CD4-positive, alpha-beta T cell (primary cell): Measurements from ENCODE around the gene IL1RAPL2. TPM values are rescaled to one million over a fixed set of nuclear protein-coding genes. Genes with fewer than 3 reads are reported as not detected.

Source experiments
- ATAC-seq: fragments of 200-7000 bp; cut with Tn5 transposase; one replicate; pipeline ENCODE4 v1.10.0; 2022; ENCODE audit warnings: mild to moderate bottlenecking; ENCODE audit not compliant: poor library complexity
- CTCF ChIA-PET: fragments of 350-600 bp; sonication (Branson Sonifier 250); formaldehyde crosslinking; loops from one replicate; lab custom pipeline; 2021; ENCODE audit warnings: antibody characterized with exemption, inconsistent platforms; lab: Charles Lee
- POLR2A ChIA-PET: fragments of 350-600 bp; sonication (Branson Sonifier 250); formaldehyde crosslinking; loops from one replicate; lab custom pipeline; 2021; ENCODE audit warnings: antibody characterized with exemption, inconsistent platforms; lab: Charles Lee
- DNase-seq, 14 experiments: peaks; one replicate each; pipeline ENCODE4 v3.0.0-alpha.2; 2013 to 2020; ENCODE audit warnings: mixed read lengths in 2 of 14
- H3K27ac ChIP-seq, 2 donors: one replicate each; pipeline versions ENCODE4 v1.5.1 to v1.7.0; 2013; ENCODE audit warnings: low read length in 2 of 2, low read depth in 1 of 2, mild to moderate bottlenecking in 1 of 2
- H3K27me3 ChIP-seq, 2 experiments: 1 replicate in 1 of 2; 2 replicates in 1 of 2; pipeline versions ENCODE4 v1.6.1 to v1.7.0; 2013; ENCODE audit warnings: low read length in 2 of 2, control low read depth in 1 of 2, mild to moderate bottlenecking in 1 of 2, moderate library complexity in 1 of 2; ENCODE audit not compliant: insufficient read depth in 2 of 2, control insufficient read depth in 1 of 2
- H3K36me3 ChIP-seq: one replicate; pipeline ENCODE4 v1.6.1; 2013; ENCODE audit warnings: low read length, control low read depth; ENCODE audit not compliant: insufficient read depth
- H3K4me1 ChIP-seq: one replicate; pipeline ENCODE4 v1.6.1; 2013; ENCODE audit warnings: low read length, control low read depth; ENCODE audit not compliant: insufficient read depth
- H3K4me3 ChIP-seq: one replicate; pipeline ENCODE4 v1.5.1; 2013; ENCODE audit warnings: mild to moderate bottlenecking, low read length, moderate library complexity
- H3K9me3 ChIP-seq, 2 experiments: 1 replicate in 1 of 2; 2 replicates in 1 of 2; pipeline versions ENCODE4 v1.6.1 to v1.7.0; 2013; ENCODE audit warnings: low read length in 2 of 2, mild to moderate bottlenecking in 2 of 2, control low read depth in 1 of 2, moderate library complexity in 1 of 2; ENCODE audit not compliant: control insufficient read depth in 1 of 2, insufficient read depth in 1 of 2
- H3K27ac Mint-ChIP-seq: one replicate; pipeline ENCODE4 v1.8.0; 2020; ENCODE audit warnings: mixed read lengths
- H3K27me3 Mint-ChIP-seq: one replicate; pipeline ENCODE4 v1.8.0; 2021; ENCODE audit warnings: mixed read lengths
- H3K36me3 Mint-ChIP-seq: one replicate; pipeline ENCODE4 v1.8.0; 2021; ENCODE audit warnings: low read depth, mixed read lengths
- H3K4me1 Mint-ChIP-seq: one replicate; pipeline ENCODE4 v1.8.0; 2021; ENCODE audit warnings: low read depth, mixed read lengths
- H3K4me3 Mint-ChIP-seq: one replicate; pipeline ENCODE4 v1.8.0; 2020; ENCODE audit warnings: mild to moderate bottlenecking, mixed read lengths
- H3K9me3 Mint-ChIP-seq: one replicate; pipeline ENCODE4 v1.8.0; 2020; ENCODE audit warnings: mixed read lengths
- CTCF ChIP-seq: fragments of 200-600 bp; IDR thresholded peaks from one replicate; pipeline ENCODE4 v1.8.0; 2022; ENCODE audit warnings: antibody characterized with exemption, mild to moderate bottlenecking
- intact Hi-C, 2 experiments: fragments of 100-400 bp; cut with DNase I in 1 of 2; cut with micrococcal nuclease in 1 of 2; formaldehyde crosslinking; loops; one replicate each; pipeline versions ENCODE4 v1.15.1 to v1.9.0; 2023 to 2025; cut with DNase I, micrococcal nuclease
- total RNA-seq, 174 experiments: library from RNA in 2 of 174; stranded (reverse) in 2 of 174; gene quantifications; one replicate each; pipeline ENCODE4 v1.2.3 and lab custom pipeline; 2021 to 2026

The IL1RAPL2 gene
- total RNA-seq, 2 experiments from 2014 or later: not detected

DNA sequence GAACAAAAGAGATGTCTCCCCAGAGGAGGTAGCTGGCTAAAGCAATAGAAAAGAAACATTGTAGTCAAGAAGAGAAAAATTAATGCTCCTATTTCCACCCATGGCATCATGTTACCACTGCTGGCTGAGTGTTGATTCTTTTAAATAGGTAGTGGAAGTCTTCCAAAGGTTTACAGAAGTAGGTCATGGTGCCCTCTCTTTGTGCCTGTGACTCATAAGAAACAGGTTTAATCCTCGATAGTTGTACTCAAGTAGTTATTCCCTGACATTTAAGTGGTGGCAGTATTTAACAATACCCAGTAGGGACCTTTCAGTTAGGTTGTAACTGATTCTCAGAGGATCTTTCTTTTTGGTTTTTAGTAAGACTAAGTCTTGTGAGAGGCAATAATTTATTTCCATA, 406.7 kb downstream of the IL1RAPL2 start:
- TF ChIP-seq CTCF: no peak
- ChIA-PET POLR2A (no interaction called here), CTCF (no interaction called here)
- Histone ChIP-seq H3K4me1 (no peaks in the 10 kb centered on the region), H3K9me3 (no peaks in the 10 kb centered on the region), H3K36me3 (no peaks in the 10 kb centered on the region), H3K27ac (no peak overlapping the region), H3K27me3 (no peaks in the 10 kb centered on the region), H3K4me3 (no peak overlapping the region)
- no peak overlapping the region for H3K4me3 Mint-ChIP-seq
- no peaks in the 10 kb centered on the region for H3K36me3 Mint-ChIP-seq
- no peaks in the 10 kb centered on the region for H3K4me1 Mint-ChIP-seq
- H3K27me3 Mint-ChIP-seq: no peaks in the 10 kb centered on the region
- ATAC-seq (no peak), DNase-seq (no peak)
- no peak overlapping the region for H3K27ac Mint-ChIP-seq
- intact Hi-C loops: no loop called here
- no peaks in the 10 kb centered on the region for H3K9me3 Mint-ChIP-seq

DNA sequence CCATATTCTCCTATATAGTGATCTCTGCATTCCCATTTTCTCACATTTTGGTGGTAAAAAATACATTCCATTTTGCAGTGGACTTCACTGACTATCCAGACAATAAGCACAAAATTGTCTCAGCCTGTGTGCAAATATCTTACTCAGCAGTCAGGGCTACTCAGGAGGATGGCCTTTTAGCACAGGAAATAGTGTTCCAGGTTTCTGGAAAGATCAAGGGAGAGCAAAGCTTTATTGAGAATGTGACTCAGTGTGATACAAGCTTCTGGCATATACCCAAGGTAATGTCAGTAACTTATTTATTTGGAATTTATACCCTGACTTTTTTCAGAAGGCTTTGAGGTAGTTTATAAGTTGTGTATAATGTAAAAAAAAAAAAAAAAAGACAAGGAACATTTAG, 421.1 kb downstream of the IL1RAPL2 start:
- TF ChIP-seq CTCF: no peak
- Histone ChIP-seq H3K4me1 (no peaks in the 10 kb centered on the region), H3K27ac (no peak overlapping the region), H3K4me3 (no peak overlapping the region), H3K36me3 (no peaks in the 10 kb centered on the region), H3K9me3 (no peaks in the 10 kb centered on the region), H3K27me3 (no peaks in the 10 kb centered on the region)
- no peak overlapping the region for H3K4me3 Mint-ChIP-seq
- DNase-seq: no peak
- no peaks in the 10 kb centered on the region for H3K4me1 Mint-ChIP-seq
- intact Hi-C loops: no loop called here
- H3K27ac Mint-ChIP-seq: no peak overlapping the region
- no peak for ATAC-seq
- ChIA-PET CTCF (no interaction called here), POLR2A (no interaction called here)
- no peaks in the 10 kb centered on the region for H3K9me3 Mint-ChIP-seq
- H3K36me3 Mint-ChIP-seq: no peaks in the 10 kb centered on the region
- no peaks in the 10 kb centered on the region for H3K27me3 Mint-ChIP-seq

GRCh38 chrX:104988038-104988437, 422.0 kb downstream of the IL1RAPL2 start:
- ChIA-PET CTCF (no interaction called here), POLR2A (no interaction called here)
- Histone ChIP-seq H3K27me3 (no peaks in the 10 kb centered on the region), H3K27ac (no peak overlapping the region), H3K36me3 (no peaks in the 10 kb centered on the region), H3K4me3 (no peak overlapping the region), H3K4me1 (no peaks in the 10 kb centered on the region), H3K9me3 (no peaks in the 10 kb centered on the region)
- H3K27ac Mint-ChIP-seq: no peak overlapping the region
- intact Hi-C loops: no loop called here
- H3K27me3 Mint-ChIP-seq: no peaks in the 10 kb centered on the region
- ATAC-seq: no peak
- TF ChIP-seq CTCF: no peak
- no peak overlapping the region for H3K4me3 Mint-ChIP-seq
- no peak for DNase-seq
- no peaks in the 10 kb centered on the region for H3K9me3 Mint-ChIP-seq
- H3K36me3 Mint-ChIP-seq: no peaks in the 10 kb centered on the region
- H3K4me1 Mint-ChIP-seq: no peaks in the 10 kb centered on the region
